Hepatocyte (in vitro differentiated cells): ENCODE measurements around the gene TRPV2. TPM values are rescaled to one million over a fixed set of nuclear protein-coding genes. Genes with fewer than 3 reads are reported as not detected.

Source experiments
- DNase-seq: peaks from one replicate; pipeline ENCODE4 v3.0.0-alpha.2; 2016; ENCODE audit warnings: low spot score
- H2AFZ ChIP-seq: fragments of 200-600 bp; sonication (generic); 2 replicates; pipeline ENCODE4 v1.6.0; 2016; ENCODE audit warnings: antibody characterized with exemption, mild to moderate bottlenecking
- H3K27ac ChIP-seq: fragments of 200-600 bp; sonication (generic); 2 replicates; pipeline ENCODE4 v1.5.1; 2016; ENCODE audit warnings: mild to moderate bottlenecking
- H3K27me3 ChIP-seq: fragments of 200-600 bp; sonication (generic); 2 replicates; pipeline ENCODE4 v1.6.1; 2016
- H3K36me3 ChIP-seq: fragments of 200-600 bp; sonication (generic); replicated peaks from 2 replicates; pipeline ENCODE4 v1.5.1; 2016; ENCODE audit warnings: low read depth; ENCODE audit not compliant: insufficient read depth
- H3K4me1 ChIP-seq: fragments of 200-600 bp; sonication (generic); 2 replicates; pipeline ENCODE4 v1.5.1; 2016; ENCODE audit warnings: mild to moderate bottlenecking, moderate library complexity; ENCODE audit not compliant: insufficient read depth
- H3K4me2 ChIP-seq: fragments of 200-600 bp; sonication (generic); 2 replicates; pipeline ENCODE4 v1.6.0; 2016
- H3K4me3 ChIP-seq: fragments of 200-600 bp; sonication (generic); 2 replicates; pipeline ENCODE4 v1.5.1; 2016; ENCODE audit warnings: mild to moderate bottlenecking
- H3K79me2 ChIP-seq: fragments of 200-600 bp; sonication (generic); 2 replicates; pipeline ENCODE4 v1.6.0; 2017; ENCODE audit warnings: mild to moderate bottlenecking
- H3K9me2 ChIP-seq: fragments of 200-600 bp; sonication (generic); replicated peaks from 2 replicates; pipeline ENCODE4 v1.6.0; 2017; ENCODE audit warnings: mild to moderate bottlenecking; ENCODE audit not compliant: insufficient read depth
- H3K9me3 ChIP-seq: fragments of 200-600 bp; sonication (generic); 2 replicates; pipeline ENCODE4 v1.5.1; 2016; ENCODE audit warnings: low read depth, mild to moderate bottlenecking
- H4K20me1 ChIP-seq: fragments of 200-600 bp; sonication (generic); 2 replicates; pipeline ENCODE4 v1.6.0; 2016; ENCODE audit warnings: mild to moderate bottlenecking; ENCODE audit not compliant: insufficient read depth, poor library complexity, severe bottlenecking
- CTCF ChIP-seq: fragments of 200-600 bp; sonication (generic); IDR thresholded peaks from 2 replicates; pipeline ENCODE4 v1.5.1; 2016; ENCODE audit warnings: antibody characterized with exemption, mild to moderate bottlenecking; ENCODE audit not compliant: poor library complexity
- EZH2 ChIP-seq: fragments of 200-600 bp; sonication (generic); IDR thresholded peaks from 2 replicates; pipeline ENCODE4 v1.6.1; 2016; ENCODE audit warnings: antibody characterized with exemption, mild to moderate bottlenecking, borderline replicate concordance
- EZH2phosphoT487 ChIP-seq: fragments of 200-600 bp; sonication (generic); IDR thresholded peaks from one replicate; pipeline ENCODE4 v1.6.1; 2018; ENCODE audit warnings: antibody characterized with exemption, mild to moderate bottlenecking, low read depth, moderate library complexity; ENCODE audit not compliant: unreplicated experiment, severe bottlenecking
- WGBS: methylation state at CpG from one replicate; pipeline ENCODE4 v1.1.6; 2016; ENCODE audit warnings: low lambda C conversion rate; ENCODE audit errors: missing lambda C conversion rate; 5-methylcytosine and 5-hydroxymethylcytosine counted together
- polyA plus RNA-seq: library from polyadenylated mRNA; unstranded; fragments of >200 nt; fragmentation: Nextera tagmentation; extraction: Ambion mirVana; gene quantifications from 2 replicates; pipeline ENCODE4 v1.2.1, GENCODE V29; 2016
- total RNA-seq: library from RNA; depleted of rRNA; stranded (reverse); fragments of >200 nt; gene quantifications from 2 replicates; pipeline ENCODE4 v1.2.3, GENCODE V29; 2014

TRPV2 gene
- total and polyA plus RNA-seq, 2 experiments from 2014 or later, result 7.7 to 10.1 TPM

- DNase-seq, result no peak
- Histone ChIP-seq H3K4me1 (peaks cover 17% of the 10 kb centered on the region), H3K27ac (no peak overlapping the region), H4K20me1 (no peaks in the 10 kb centered on the region), H3K36me3 (no peaks in the 10 kb centered on the region), H3K4me2 (no peak overlapping the region), H3K9me2 (no peaks in the 10 kb centered on the region), H3K79me2 (no peaks in the 10 kb centered on the region), H3K9me3 (no peaks in the 10 kb centered on the region), H3K27me3 (no peaks in the 10 kb centered on the region), H2AFZ (no peak overlapping the region), H3K4me3 (no peak overlapping the region)
- 88% methylated on average over 7 of the region's 7 CpGs for WGBS
- TF ChIP-seq EZH2 (no peak), CTCF (no peak)
Measured at GRCh38 chr17:16422416-16422815, 7.0 kb downstream of the TRPV2 start.

- TF ChIP-seq CTCF (no peak), EZH2 (no peak), EZH2phosphoT487 (no peak)
- Histone ChIP-seq H3K4me1 (peaks cover 17% of the 10 kb centered on the region), H3K27ac (no peak overlapping the region), H2AFZ (no peak overlapping the region), H3K36me3 (no peaks in the 10 kb centered on the region), H4K20me1 (no peaks in the 10 kb centered on the region), H3K4me3 (no peak overlapping the region), H3K9me2 (no peaks in the 10 kb centered on the region), H3K27me3 (no peaks in the 10 kb centered on the region), H3K4me2 (no peak overlapping the region), H3K79me2 (no peaks in the 10 kb centered on the region), H3K9me3 (no peaks in the 10 kb centered on the region)
- DNase-seq, result no peak
- WGBS, result 95% methylated on average over 10 of the region's 10 CpGs
Measured at GRCh38 chr17:16423226-16423872, 8.0 kb downstream of the TRPV2 start.

- 50% methylated on average over 6 of the region's 6 CpGs for WGBS
- DNase-seq, result no peak
- Histone ChIP-seq H3K4me3 (no peak overlapping the region), H3K9me2 (no peaks in the 10 kb centered on the region), H3K4me2 (no peak overlapping the region), H4K20me1 (no peaks in the 10 kb centered on the region), H3K9me3 (no peaks in the 10 kb centered on the region), H2AFZ (no peak overlapping the region), H3K27ac (no peak overlapping the region), H3K79me2 (no peaks in the 10 kb centered on the region), H3K4me1 (no peaks in the 10 kb centered on the region), H3K36me3 (no peaks in the 10 kb centered on the region), H3K27me3 (no peaks in the 10 kb centered on the region)
- TF ChIP-seq CTCF, result no peak
- no peak for TF ChIP-seq EZH2phosphoT487
- TF ChIP-seq EZH2, result no peak
Measured at GRCh38 chr17:16425202-16425601, 9.8 kb downstream of the TRPV2 start.
